MG63 (cell line): Measurements from ENCODE around the gene ZNF154. TPM values are rescaled to one million over a fixed set of nuclear protein-coding genes. Genes with fewer than 3 reads are reported as not detected.

ENCODE experiments used
- DNase-seq: peaks from one replicate; pipeline ENCODE4 v3.0.0-alpha.2; 2020
- H3K27me3 ChIP-seq: fragments of 250-450 bp; sonication (Bioruptor Pico); 2 replicates; pipeline ENCODE4 v1.5.1; 2020; ENCODE audit warnings: mild to moderate bottlenecking, moderate library complexity
- H3K36me3 ChIP-seq: fragments of 250-450 bp; sonication (Bioruptor Pico); 2 replicates; pipeline ENCODE4 v1.5.1; 2020; ENCODE audit warnings: mild to moderate bottlenecking, moderate library complexity
- H3K4me3 ChIP-seq: fragments of 250-450 bp; sonication (Bioruptor Pico); 2 replicates; pipeline ENCODE4 v1.5.1; 2020; ENCODE audit warnings: mild to moderate bottlenecking, moderate library complexity
- H3K9me3 ChIP-seq: fragments of 250-450 bp; sonication (Bioruptor Pico); 2 replicates; pipeline ENCODE4 v1.5.1; 2020; ENCODE audit warnings: mild to moderate bottlenecking, moderate library complexity
- total RNA-seq: library from RNA; depleted of rRNA; stranded (reverse); fragments of >200 nt; shearing (Covaris generic); gene quantifications from 2 replicates; pipeline ENCODE4 v1.2.3, GENCODE V29; 2014; ENCODE audit warnings: low replicate concordance; rRNA removed

ZNF154 gene
- total RNA-seq, 1 experiment from 2014 or later = not detected

GRCh38 chr19:57648331-57649003 is 60.5 kb downstream of the ZNF154 start:
- H3K4me3 ChIP-seq = no peak overlapping the region
- no peak for DNase-seq
- no peaks in the 10 kb centered on the region for H3K27me3 ChIP-seq
- no peaks in the 10 kb centered on the region for H3K36me3 ChIP-seq
- H3K9me3 ChIP-seq = no peaks in the 10 kb centered on the region

Other genes with a start within 250 kb of the ZNF154 start
- gene ZNF772, start 231.6 kb downstream of the ZNF154 start, total RNA-seq = 3.3 and 4.7 TPM in 2 replicates
- gene ZNF419, start 221.5 kb downstream of the ZNF154 start, total RNA-seq = 8.7 and 26.1 TPM in 2 replicates
- 8.6 and 22.8 TPM in 2 replicates for gene ZNF773, start 209.3 kb downstream of the ZNF154 start, total RNA-seq
- 2.2 and 5.0 TPM in 2 replicates for gene ZNF549, start 181.8 kb downstream of the ZNF154 start, total RNA-seq
- gene ZNF550, start 149.3 kb downstream of the ZNF154 start, total RNA-seq = 4.2 and 5.1 TPM in 2 replicates
- gene ZNF416, start 130.3 kb downstream of the ZNF154 start, total RNA-seq = 7.7 and 9.1 TPM in 2 replicates
- gene ZIK1, start 125.1 kb downstream of the ZNF154 start, total RNA-seq = not detected in 2 replicates
- 3.4 and 9.4 TPM in 2 replicates for gene ZNF530, start 109.3 kb downstream of the ZNF154 start, total RNA-seq
- 5.0 and 14.1 TPM in 2 replicates for gene ZNF134, start 95.0 kb downstream of the ZNF154 start, total RNA-seq
- 2.5 and 4.5 TPM in 2 replicates for gene ZNF211, start 76.0 kb downstream of the ZNF154 start, total RNA-seq
- gene ZSCAN4, start 40.3 kb downstream of the ZNF154 start, total RNA-seq = not detected in 2 replicates
- 4.6 and 41.6 TPM in 2 replicates for gene ZNF551, start 27.2 kb downstream of the ZNF154 start, total RNA-seq
- gene ZNF671, start 18.4 kb upstream of the ZNF154 start, total RNA-seq = 1.4 TPM in 1 of 2 replicates, not detected in the other
- 7.7 and 10.0 TPM in 2 replicates for gene ZNF776, start 37.6 kb upstream of the ZNF154 start, total RNA-seq
- 3.3 and 5.7 TPM in 2 replicates for gene ZNF586, start 60.5 kb upstream of the ZNF154 start, total RNA-seq
- gene ZNF552, start 105.7 kb upstream of the ZNF154 start, total RNA-seq = 2.6 and 4.2 TPM in 2 replicates
- 4.6 and 7.6 TPM in 2 replicates for gene ZNF587B, start 121.1 kb upstream of the ZNF154 start, total RNA-seq
- 7.6 and 8.9 TPM in 2 replicates for gene ZNF587, start 140.7 kb upstream of the ZNF154 start, total RNA-seq
- 0.56 and 2.4 TPM in 2 replicates for gene ZNF814, start 179.8 kb upstream of the ZNF154 start, total RNA-seq
- 3.1 and 7.4 TPM in 2 replicates for gene ZNF417, start 207.4 kb upstream of the ZNF154 start, total RNA-seq
- not detected in 2 replicates for gene ZNF418, start 226.2 kb upstream of the ZNF154 start, total RNA-seq
- 1.1 and 3.2 TPM in 2 replicates for gene ZNF256, start 238.5 kb upstream of the ZNF154 start, total RNA-seq